Stimulated activated CD4-positive, alpha-beta T cell treated with anti-CD3 and anti-CD28 coated beads, Interleukin-1b, Interleukin-23, amount 100 ng/mL, for 4 hours (primary cell): Measurements from ENCODE around the gene PLA2G2D.

Experiments
- DNase-seq, 2 donors: peaks; one replicate each; pipeline ENCODE4 v3.0.0-alpha.2; 2020; ENCODE audit warnings: low read depth in 2 of 2

PLA2G2D gene

GRCh38 chr1:20115479-20115878 is 3.9 kb downstream of the PLA2G2D start:
- no peak for DNase-seq

- no peak for DNase-seq
Observed at GRCh38 chr1:20114021-20114648, 5.2 kb downstream of the PLA2G2D start.

- DNase-seq: no peak
Observed at GRCh38 chr1:20112279-20113000, 6.9 kb downstream of the PLA2G2D start.

- DNase-seq: no peak
Observed at GRCh38 chr1:20111452-20111851, 7.9 kb downstream of the PLA2G2D start.

GRCh38 chr1:20110679-20111078 is 8.7 kb downstream of the PLA2G2D start:
- DNase-seq: no peak

- no peak for DNase-seq
Observed at GRCh38 chr1:20109223-20109856, 10.0 kb downstream of the PLA2G2D start.

- DNase-seq: no peak
Observed at GRCh38 chr1:20108366-20109123, 10.8 kb downstream of the PLA2G2D start.

GRCh38 chr1:20107796-20108195 is 11.5 kb downstream of the PLA2G2D start:
- DNase-seq: no peak

GRCh38 chr1:20107351-20107750 is 12.0 kb downstream of the PLA2G2D start:
- no peak for DNase-seq

- DNase-seq: no peak
Observed at GRCh38 chr1:20105856-20106255, 13.5 kb downstream of the PLA2G2D start.

- DNase-seq: no peak
Observed at GRCh38 chr1:20102875-20103274, 16.5 kb downstream of the PLA2G2D start.

- DNase-seq: peak in 1 of 2 donors; percentile 4
Observed at GRCh38 chr1:20100632-20101355, 18.5 kb downstream of the PLA2G2D start.

GRCh38 chr1:20099533-20099932 is 19.8 kb downstream of the PLA2G2D start:
- no peak for DNase-seq

- no peak for DNase-seq
Observed at GRCh38 chr1:20096840-20097447, 22.4 kb downstream of the PLA2G2D start.

- no peak for DNase-seq
Observed at GRCh38 chr1:20095564-20096434, 23.5 kb downstream of the PLA2G2D start.

- no peak for DNase-seq
Observed at GRCh38 chr1:20093940-20094391, 25.4 kb downstream of the PLA2G2D start.

GRCh38 chr1:20093303-20093702 is 26.0 kb downstream of the PLA2G2D start:
- DNase-seq: no peak

GRCh38 chr1:20090641-20091040 is 28.7 kb downstream of the PLA2G2D start:
- no peak for DNase-seq

- no peak for DNase-seq
Observed at GRCh38 chr1:20090119-20090518, 29.2 kb downstream of the PLA2G2D start.
